ENCODE results near the gene MAP2K7.

Gene MAP2K7

DNA sequence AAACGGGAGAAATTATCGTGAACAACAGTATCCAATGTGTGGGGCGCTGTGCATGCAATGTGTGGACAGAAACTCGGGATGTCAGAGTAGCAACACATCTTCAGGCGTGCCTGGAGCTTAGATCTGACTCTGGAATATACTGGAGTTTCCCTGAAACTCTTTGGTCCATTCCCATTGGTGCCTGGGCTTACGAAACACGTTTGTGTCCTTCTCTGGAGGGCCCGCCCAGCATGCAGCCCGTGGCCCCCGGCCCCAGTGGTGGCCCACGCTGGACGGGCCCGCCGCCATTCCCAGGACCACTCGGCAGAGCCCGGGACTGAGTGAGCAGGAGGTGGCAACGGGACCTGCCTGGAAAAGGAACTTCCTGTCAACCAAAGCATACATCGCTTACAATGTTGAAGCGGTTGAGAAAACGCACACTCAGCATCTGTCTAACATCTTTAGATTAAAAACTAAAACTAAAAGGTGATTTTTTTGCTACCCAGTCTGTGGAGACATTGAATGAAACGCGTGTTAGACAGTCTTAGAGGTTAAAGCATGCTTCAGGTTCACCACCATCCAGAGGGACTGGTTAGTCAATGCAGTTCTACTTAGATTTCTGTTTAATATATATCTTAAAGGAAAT, 59.1 kb downstream of the MAP2K7 start:
- H3K4me3 ChIP-seq (ENCODE audit: low read depth, low read length), result no peak overlapping the region
- TF ChIP-seq, protein P1, sequence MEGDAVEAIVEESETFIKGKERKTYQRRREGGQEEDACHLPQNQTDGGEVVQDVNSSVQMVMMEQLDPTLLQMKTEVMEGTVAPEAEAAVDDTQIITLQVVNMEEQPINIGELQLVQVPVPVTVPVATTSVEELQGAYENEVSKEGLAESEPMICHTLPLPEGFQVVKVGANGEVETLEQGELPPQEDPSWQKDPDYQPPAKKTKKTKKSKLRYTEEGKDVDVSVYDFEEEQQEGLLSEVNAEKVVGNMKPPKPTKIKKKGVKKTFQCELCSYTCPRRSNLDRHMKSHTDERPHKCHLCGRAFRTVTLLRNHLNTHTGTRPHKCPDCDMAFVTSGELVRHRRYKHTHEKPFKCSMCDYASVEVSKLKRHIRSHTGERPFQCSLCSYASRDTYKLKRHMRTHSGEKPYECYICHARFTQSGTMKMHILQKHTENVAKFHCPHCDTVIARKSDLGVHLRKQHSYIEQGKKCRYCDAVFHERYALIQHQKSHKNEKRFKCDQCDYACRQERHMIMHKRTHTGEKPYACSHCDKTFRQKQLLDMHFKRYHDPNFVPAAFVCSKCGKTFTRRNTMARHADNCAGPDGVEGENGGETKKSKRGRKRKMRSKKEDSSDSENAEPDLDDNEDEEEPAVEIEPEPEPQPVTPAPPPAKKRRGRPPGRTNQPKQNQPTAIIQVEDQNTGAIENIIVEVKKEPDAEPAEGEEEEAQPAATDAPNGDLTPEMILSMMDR (IDR thresholded peaks at IDR 0.05; ENCODE audit: control insufficient read depth, extremely low read depth, insufficient read depth), result no peak
- DNase-seq (ENCODE audit: low read depth), result no peak

- H3K4me3 ChIP-seq (ENCODE audit: low read depth, low read length), result no peak overlapping the region
- no peak for DNase-seq (ENCODE audit: low read depth)
- TF ChIP-seq, protein P1 (IDR thresholded peaks at IDR 0.05; ENCODE audit: control insufficient read depth, extremely low read depth, insufficient read depth), result no peak
Measured at GRCh38 chr19:7963566-7963965, 59.9 kb downstream of the MAP2K7 start.
